ENCODE measurements around the gene SPTLC3. TPM values are rescaled to one million over a fixed set of nuclear protein-coding genes. Genes with fewer than 3 reads are reported as not detected.

The SPTLC3 gene
- total RNA-seq, 2 donors from 2014 or later = 0.42 to 0.44 TPM

DNA sequence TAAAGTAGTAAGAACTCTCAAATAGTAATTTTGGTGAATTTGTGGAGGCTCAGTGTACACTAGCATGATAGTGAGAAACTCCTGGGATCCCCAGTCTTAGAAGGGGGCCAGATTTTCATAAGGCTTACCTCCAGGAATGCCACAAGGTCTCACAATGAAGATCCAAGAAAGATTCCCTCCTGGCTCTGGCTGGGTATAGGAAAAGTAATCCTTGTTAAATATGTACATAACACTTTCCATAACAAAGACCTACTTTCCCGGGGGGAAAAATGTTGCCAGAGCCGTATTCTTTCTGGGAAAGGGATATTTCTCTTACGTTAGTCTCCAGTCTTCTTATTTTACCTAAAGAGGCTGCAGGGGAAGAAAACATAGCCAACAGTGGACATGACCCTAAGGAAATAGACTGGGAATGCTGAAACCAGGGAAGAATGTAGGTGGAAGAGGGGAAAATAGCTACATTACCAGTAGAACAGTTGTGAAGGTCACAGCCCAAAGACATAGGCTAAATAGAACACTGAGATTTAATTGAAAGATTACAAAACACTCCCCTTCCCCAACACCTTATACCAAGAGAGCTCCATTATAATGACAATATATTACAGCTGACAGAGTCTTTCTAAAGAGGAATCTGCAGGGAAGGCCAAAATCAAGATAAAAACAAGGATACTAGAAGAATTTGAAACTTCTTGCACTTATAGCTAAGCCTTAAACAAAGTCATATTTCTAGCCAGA is 177.4 kb downstream of the SPTLC3 start:
- H3K4me3 Mint-ChIP-seq = no peak overlapping the region
- ATAC-seq = no peak

DNA sequence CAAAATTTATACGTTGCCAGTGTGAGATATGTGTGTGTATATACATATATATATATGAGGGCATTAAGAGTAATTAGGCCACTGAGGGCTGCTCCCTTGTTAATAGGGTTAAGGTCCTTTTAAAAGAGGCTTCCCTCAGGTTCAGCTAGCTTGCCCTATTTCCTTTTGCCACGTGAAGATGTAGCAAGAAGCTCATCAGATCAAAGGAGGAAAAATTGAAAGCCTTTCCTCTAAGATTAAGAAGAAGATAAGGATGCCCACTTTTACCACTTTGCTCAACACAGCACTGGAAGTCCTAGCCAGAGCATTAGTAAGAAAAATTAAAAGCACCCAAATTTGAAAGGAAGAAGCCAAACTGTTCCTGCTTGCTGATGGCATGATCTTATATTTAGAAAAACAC is 179.1 kb downstream of the SPTLC3 start:
- Mint-ChIP-seq H3K4me1 (no peaks in the 10 kb centered on the region), H3K27ac (no peak overlapping the region), H3K27me3 (peaks cover under 1% of the 10 kb centered on the region), H3K36me3 (ENCODE audit: low read depth) (peaks cover 2% of the 10 kb centered on the region), H3K4me3 (no peak overlapping the region)
- DNase-seq (no peak), ATAC-seq (no peak)
- H3K9me3 ChIP-seq (ENCODE audit: control insufficient read depth, low read length, poor library complexity, severe bottlenecking) = no peaks in the 10 kb centered on the region

More for the DNA sequence above, 177.4 kb downstream of the SPTLC3 start:
- Mint-ChIP-seq H3K4me1 (no peaks in the 10 kb centered on the region), H3K36me3 (ENCODE audit: low read depth) (peaks cover 2% of the 10 kb centered on the region), H3K27ac (no peak overlapping the region), H3K27me3 (peaks cover 7% of the 10 kb centered on the region)
- H3K9me3 ChIP-seq (ENCODE audit: control insufficient read depth, low read length, poor library complexity, severe bottlenecking) = no peaks in the 10 kb centered on the region
- no peak for DNase-seq

DNA sequence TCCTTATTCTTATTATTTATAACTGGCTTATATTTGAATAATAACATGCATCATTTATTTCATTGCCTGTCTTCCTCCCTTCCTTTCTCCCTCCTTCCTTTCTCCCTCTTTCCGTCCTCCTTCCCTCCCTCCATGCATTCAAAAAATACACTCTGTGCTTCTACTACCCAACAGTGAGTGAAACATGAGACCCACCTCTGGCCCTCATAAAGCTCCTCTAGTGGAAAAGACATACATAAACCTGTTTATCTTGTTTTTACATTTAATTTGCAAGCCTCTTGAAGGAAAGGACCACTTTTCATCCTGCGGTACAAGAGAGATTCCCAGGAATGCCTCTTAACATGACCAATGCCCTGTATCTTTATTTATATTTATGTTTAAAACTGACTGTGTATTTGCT is 190.5 kb downstream of the SPTLC3 start:
- no peaks in the 10 kb centered on the region for H3K9me3 ChIP-seq (ENCODE audit: control insufficient read depth, low read length, poor library complexity, severe bottlenecking)
- DNase-seq (no peak), ATAC-seq (no peak)
- no peaks in the 10 kb centered on the region for H3K36me3 Mint-ChIP-seq (ENCODE audit: low read depth)
- H3K4me3 Mint-ChIP-seq = no peak overlapping the region
- no peak overlapping the region for H3K27ac Mint-ChIP-seq
- no peaks in the 10 kb centered on the region for H3K4me1 Mint-ChIP-seq
- H3K27me3 Mint-ChIP-seq = no peaks in the 10 kb centered on the region

DNA sequence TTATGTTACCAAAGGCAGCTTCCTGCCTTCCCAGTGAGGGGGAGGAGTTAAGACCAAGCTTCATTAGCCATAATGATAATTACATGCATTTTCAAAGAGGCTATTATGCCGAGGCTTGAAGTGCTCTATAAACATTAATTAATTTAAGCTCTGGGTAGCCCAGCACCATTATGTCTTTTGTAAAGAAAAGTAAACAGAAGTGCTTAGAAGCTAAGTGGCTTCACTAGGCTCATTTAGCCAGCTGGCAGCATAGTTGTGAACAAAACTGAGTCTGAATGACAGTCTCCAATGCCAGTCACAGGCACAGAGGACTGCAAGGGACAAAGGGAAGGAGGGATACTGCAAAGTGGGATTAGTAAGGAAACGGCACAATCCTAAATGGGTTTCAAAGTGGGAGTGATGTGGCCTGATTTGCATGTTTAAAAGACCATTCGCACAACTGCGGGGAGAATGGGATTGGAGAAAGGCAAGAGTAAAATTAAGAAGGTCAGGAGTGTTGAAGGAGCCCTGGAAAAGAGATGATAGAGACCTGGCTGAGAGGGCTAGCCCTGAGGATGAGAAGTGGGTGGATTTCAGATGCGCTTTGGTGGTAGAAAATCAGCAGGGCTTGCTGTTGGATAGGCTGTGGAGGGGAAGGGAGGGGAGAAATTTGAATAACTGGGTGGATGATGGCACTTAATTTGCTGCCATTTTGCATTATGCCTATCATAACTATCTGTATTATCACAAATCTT is 192.2 kb downstream of the SPTLC3 start:
- H3K27me3 Mint-ChIP-seq = peaks cover 14% of the 10 kb centered on the region
- no peaks in the 10 kb centered on the region for H3K36me3 Mint-ChIP-seq (ENCODE audit: low read depth)
- no peak overlapping the region for H3K27ac Mint-ChIP-seq
- no peaks in the 10 kb centered on the region for H3K9me3 ChIP-seq (ENCODE audit: control insufficient read depth, low read length, poor library complexity, severe bottlenecking)
- H3K4me3 Mint-ChIP-seq = no peak overlapping the region
- DNase-seq = no peak
- no peak for ATAC-seq
- H3K4me1 Mint-ChIP-seq = no peaks in the 10 kb centered on the region

DNA sequence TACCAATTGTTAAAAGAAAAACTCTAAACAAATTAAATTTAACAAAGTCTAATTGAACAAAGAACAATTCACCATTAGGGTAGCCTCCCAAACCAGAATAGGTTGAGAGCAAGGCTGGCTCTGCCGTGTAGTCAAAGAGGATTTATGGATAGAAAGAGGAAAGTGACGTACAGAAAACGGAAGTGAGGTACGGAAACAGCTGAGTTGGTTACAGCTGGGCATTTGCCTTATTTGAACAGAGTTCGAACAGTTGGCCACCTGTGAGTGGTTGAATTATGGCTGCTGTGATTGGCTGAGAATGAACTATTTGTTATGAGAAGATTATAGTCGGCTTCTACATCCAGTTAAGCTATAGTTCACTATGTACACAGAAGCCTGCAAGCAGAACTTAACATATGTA is 193.8 kb downstream of the SPTLC3 start:
- H3K4me1 Mint-ChIP-seq = no peaks in the 10 kb centered on the region
- H3K9me3 ChIP-seq (ENCODE audit: control insufficient read depth, low read length, poor library complexity, severe bottlenecking) = no peaks in the 10 kb centered on the region
- no peak for ATAC-seq

DNA sequence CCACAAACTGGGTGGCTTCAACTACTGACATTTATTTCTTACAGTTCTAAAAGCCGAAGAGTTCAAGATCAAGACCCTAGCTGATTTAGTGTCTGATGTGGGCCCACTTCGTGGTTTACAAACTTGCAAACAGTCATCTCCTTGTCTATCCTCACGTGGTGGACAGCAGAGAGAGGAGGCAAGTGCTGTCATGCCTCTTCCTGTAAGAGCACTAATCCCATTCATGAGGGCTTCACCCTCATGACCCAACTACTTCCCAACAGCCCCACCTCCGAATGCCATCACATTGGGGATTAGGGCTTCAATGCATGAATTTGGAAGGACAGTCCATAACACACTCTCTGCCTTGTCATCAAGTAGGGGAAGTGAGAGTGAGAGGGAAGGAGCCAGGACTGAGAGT is 196.7 kb downstream of the SPTLC3 start:
- H3K36me3 Mint-ChIP-seq (ENCODE audit: low read depth) = peaks cover 4% of the 10 kb centered on the region
- no peaks in the 10 kb centered on the region for H3K9me3 ChIP-seq (ENCODE audit: control insufficient read depth, low read length, poor library complexity, severe bottlenecking)
- peaks cover 21% of the 10 kb centered on the region for H3K27me3 Mint-ChIP-seq
- no peak overlapping the region for H3K27ac Mint-ChIP-seq
- H3K4me1 Mint-ChIP-seq = no peaks in the 10 kb centered on the region
- no peak overlapping the region for H3K4me3 Mint-ChIP-seq
- DNase-seq = no peak
- no peak for ATAC-seq

More for the DNA sequence above, 193.8 kb downstream of the SPTLC3 start:
- H3K27ac Mint-ChIP-seq = no peak overlapping the region
- peaks cover 2% of the 10 kb centered on the region for H3K36me3 Mint-ChIP-seq (ENCODE audit: low read depth)
- peaks cover 16% of the 10 kb centered on the region for H3K27me3 Mint-ChIP-seq
- DNase-seq = no peak
- no peak overlapping the region for H3K4me3 Mint-ChIP-seq

DNA sequence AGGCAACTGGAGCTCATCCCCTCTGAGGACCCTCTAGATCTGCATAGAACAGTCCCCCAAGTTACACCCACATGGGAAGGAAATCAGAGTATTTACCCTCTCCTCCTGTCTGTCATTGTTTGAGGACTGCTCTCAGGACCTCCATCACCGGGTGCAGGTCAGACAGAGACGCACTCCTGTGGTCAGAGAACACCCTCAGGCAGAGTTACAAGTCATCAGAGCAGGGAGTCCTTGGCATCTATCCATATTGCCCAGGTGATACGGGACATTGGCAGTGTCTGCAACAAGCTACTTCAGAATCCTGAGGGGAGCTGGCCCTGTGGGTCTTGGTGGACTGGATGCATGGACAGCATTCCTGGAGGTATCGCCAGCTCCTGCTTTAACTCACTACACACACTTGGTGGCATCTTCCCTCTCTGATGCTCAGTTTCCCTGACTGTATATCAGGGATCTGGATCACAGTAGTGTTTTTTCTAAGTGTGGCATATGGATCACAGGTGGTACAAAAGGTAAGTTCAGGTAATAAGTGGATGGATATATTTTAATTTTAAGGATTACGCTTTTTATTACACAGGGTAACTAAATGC is 197.2 kb downstream of the SPTLC3 start:
- Mint-ChIP-seq H3K27ac (no peak overlapping the region), H3K4me1 (no peaks in the 10 kb centered on the region), H3K4me3 (no peak overlapping the region), H3K36me3 (ENCODE audit: low read depth) (peaks cover 4% of the 10 kb centered on the region), H3K27me3 (peaks cover 21% of the 10 kb centered on the region)
- ATAC-seq = no peak
- DNase-seq = no peak
- H3K9me3 ChIP-seq (ENCODE audit: control insufficient read depth, low read length, poor library complexity, severe bottlenecking) = no peaks in the 10 kb centered on the region

DNA sequence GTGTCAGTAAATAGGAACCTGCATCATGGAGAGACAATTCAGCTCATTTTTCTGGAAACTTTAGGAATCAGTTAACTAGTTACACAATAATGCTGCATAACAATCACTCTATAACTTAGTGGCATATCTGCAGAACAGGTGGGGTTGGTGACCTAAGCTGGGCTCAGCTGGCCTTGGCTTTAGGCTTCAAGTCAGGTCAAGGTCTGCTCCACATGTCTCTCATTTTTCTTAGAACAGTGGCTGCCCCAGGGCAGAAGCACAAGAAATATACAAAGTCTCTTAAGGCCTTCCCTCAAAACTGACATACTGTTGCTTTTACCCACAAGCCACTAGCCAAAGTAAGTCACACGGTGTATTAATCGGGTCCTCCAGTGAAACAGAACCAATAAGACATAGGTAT is 198.2 kb downstream of the SPTLC3 start:
- H3K4me3 Mint-ChIP-seq = no peak overlapping the region

DNA sequence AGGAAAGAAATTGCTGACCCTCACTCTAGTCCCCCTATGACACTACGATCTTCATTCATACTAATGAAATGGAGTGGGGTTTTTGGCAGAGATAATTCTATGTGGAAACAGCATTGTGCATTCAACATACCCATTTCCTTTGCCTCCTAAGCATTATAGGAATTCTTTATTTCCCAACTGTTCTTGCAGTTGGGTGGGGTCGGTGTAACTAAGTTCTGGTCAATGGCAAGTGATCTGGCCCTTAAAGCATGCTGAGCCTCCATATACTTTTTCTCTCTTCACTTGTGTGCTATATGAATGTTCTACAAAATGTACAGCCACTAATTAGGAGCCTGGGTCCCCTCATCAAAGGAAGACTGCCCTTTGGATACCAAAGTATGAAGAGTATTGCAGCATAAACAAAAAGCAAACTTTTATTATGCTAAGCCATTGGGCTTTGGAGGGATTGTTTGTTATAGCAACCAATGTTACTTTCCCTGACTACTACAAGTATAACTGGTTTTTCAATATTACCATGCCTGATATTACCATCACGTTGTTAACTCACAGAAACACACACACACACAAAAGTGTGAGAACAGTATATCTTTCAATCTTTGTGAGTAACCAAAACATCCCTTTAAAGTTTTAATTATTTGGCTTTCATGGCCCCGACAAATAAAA is 203.3 kb downstream of the SPTLC3 start:
- Mint-ChIP-seq H3K27ac (no peak overlapping the region), H3K36me3 (ENCODE audit: low read depth) (peaks cover 2% of the 10 kb centered on the region), H3K4me1 (peaks cover 9% of the 10 kb centered on the region), H3K4me3 (no peak overlapping the region), H3K27me3 (peaks cover 37% of the 10 kb centered on the region)
- DNase-seq (no peak), ATAC-seq (no peak)
- no peaks in the 10 kb centered on the region for H3K9me3 ChIP-seq (ENCODE audit: control insufficient read depth, low read length, poor library complexity, severe bottlenecking)

More for the DNA sequence above, 198.2 kb downstream of the SPTLC3 start:
- Mint-ChIP-seq H3K4me1 (no peaks in the 10 kb centered on the region), H3K36me3 (ENCODE audit: low read depth) (peaks cover 4% of the 10 kb centered on the region), H3K27me3 (peaks cover 21% of the 10 kb centered on the region), H3K27ac (no peak overlapping the region)
- ATAC-seq = no peak
- DNase-seq = no peak
- H3K9me3 ChIP-seq (ENCODE audit: control insufficient read depth, low read length, poor library complexity, severe bottlenecking) = no peaks in the 10 kb centered on the region

DNA sequence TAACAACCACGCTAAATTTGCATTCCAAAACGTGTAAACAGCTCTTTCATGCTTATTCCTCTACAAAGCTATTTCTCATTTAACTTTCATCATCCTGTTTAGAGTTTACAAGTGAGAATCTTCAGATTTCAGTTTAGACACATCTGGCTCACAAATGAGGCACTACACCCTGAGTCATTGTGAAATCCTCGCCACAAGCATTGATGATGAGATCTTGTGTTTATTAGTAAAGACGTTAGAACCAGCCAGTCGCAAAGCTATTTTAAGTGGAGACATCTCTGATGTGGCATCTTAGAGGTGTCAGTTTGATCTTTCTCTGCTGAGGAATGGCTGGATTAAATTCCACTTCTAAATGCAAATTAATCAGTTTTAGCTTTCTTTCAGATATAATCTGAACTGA is 204.0 kb downstream of the SPTLC3 start:
- no peak overlapping the region for H3K27ac Mint-ChIP-seq
- ATAC-seq (no peak), DNase-seq (no peak)
- peaks cover 9% of the 10 kb centered on the region for H3K4me1 Mint-ChIP-seq
- no peaks in the 10 kb centered on the region for H3K9me3 ChIP-seq (ENCODE audit: control insufficient read depth, low read length, poor library complexity, severe bottlenecking)
- no peak overlapping the region for H3K4me3 Mint-ChIP-seq
- H3K36me3 Mint-ChIP-seq (ENCODE audit: low read depth) = peaks cover 2% of the 10 kb centered on the region
- peaks cover 42% of the 10 kb centered on the region for H3K27me3 Mint-ChIP-seq

DNA sequence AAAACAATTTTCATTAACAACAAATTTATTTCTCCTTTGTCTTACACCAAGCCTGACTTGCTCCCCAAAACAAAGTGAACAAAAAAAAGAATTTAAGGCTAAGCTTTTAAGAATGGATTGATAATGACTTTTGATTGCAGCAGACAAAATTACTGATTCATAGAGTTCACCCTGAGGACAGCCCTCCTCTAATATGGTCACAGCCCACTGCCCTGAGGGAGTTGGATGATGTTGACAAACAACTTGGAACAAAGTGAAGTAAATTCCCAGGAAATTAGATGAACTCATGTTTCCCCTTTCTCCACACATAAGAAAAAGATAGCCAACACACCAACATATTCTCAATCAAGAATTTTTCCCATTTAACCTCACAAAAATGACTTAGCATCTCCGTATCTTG is 204.6 kb downstream of the SPTLC3 start:
- DNase-seq (no peak), ATAC-seq (no peak)
- H3K27ac Mint-ChIP-seq = no peak overlapping the region
- no peak overlapping the region for H3K4me3 Mint-ChIP-seq
- peaks cover 2% of the 10 kb centered on the region for H3K36me3 Mint-ChIP-seq (ENCODE audit: low read depth)
- H3K4me1 Mint-ChIP-seq = peaks cover 9% of the 10 kb centered on the region
- no peaks in the 10 kb centered on the region for H3K9me3 ChIP-seq (ENCODE audit: control insufficient read depth, low read length, poor library complexity, severe bottlenecking)
- H3K27me3 Mint-ChIP-seq = peaks cover 47% of the 10 kb centered on the region

DNA sequence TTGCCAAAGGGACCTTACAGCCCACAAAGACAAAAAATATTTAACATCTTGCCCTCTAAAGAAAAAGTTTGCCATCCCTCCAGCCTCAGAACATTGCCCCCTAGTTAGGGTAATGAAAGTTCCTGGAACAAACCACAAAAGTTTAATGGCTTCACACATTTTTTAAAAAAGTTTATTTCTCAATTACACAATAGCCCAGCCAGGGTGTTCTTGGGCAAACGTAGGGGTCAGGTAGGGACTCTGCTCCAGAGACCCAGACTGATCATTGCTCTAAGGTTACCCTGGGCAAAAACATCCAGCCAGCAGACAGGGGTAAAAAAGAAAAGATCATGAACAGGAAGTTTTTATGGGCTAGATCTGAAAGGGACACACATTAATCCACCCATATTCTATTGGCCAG is 207.8 kb downstream of the SPTLC3 start:
- H3K9me3 ChIP-seq (ENCODE audit: control insufficient read depth, low read length, poor library complexity, severe bottlenecking) = no peaks in the 10 kb centered on the region
- Mint-ChIP-seq H3K27ac (no peak overlapping the region), H3K27me3 (peaks cover 59% of the 10 kb centered on the region), H3K4me3 (no peak overlapping the region), H3K4me1 (peaks cover 15% of the 10 kb centered on the region), H3K36me3 (ENCODE audit: low read depth) (no peaks in the 10 kb centered on the region)
- no peak for DNase-seq
- ATAC-seq = no peak
